Measurements from ENCODE around the gene SYT9. TPM values are rescaled to one million over a fixed set of nuclear protein-coding genes. Genes with fewer than 3 reads are reported as not detected.
A peak's percentile ranks its signal among the peaks of the same experiment; 100 is the strongest.

SYT9 gene
- total and polyA plus RNA-seq, 2 donors (not counting 3 experiments of a cell fraction or from before 2014, with no cell fraction given): 0.23 TPM; not detected in 1

GRCh38 chr11:7513234-7514098 is 261.8 kb downstream of the SYT9 start, which contains the start of gene PPFIBP2:
Gene PPFIBP2 (plus strand): TSS chr11:7513999. CDS start chr11:7549476, 35,477 bp downstream.
- peaks cover 26 to 32% of the 10 kb centered on the region in 2 experiments for H3K27me3 ChIP-seq (ENCODE audit: control insufficient read depth in 2 of 2, insufficient read depth in 2 of 2, low read length in 2 of 2)
- TF ChIP-seq GATA2 (IDR thresholded peaks at IDR 0.05; ENCODE audit: insufficient read depth, insufficient read length, low read depth, low read length) (no peak), POLR2A (IDR thresholded peaks at IDR 0.05; ENCODE audit: low read depth, low read length) (no peak), MAX (IDR thresholded peaks at IDR 0.05; ENCODE audit: insufficient read depth, insufficient read length) (peak; percentile 34), CTCF (IDR thresholded peaks at IDR 0.05; ENCODE audit: extremely low read depth in 1 of 2, insufficient read depth in 1 of 2, low read depth in 1 of 2, low read length in 2 of 2) (peak; percentile 61 to 76)
- peak; percentile 73 for FAIRE-seq
- CTCF ChIA-PET: interaction anchor here (0.6 to 3.7 kb wide), 11 partner anchors 8 to 181 kb away, joined by 3 to 52 read pairs (median 5); no protein-coding TSS in a partner anchor
- no TSS peak for BruUV-seq (replicated peaks)
- peak within 1 kb of the TSS; percentile 70 for H3K4me2 ChIP-seq (ENCODE audit: insufficient read depth, low read length)
- H3K9me1 ChIP-seq (replicated peaks; ENCODE audit: control insufficient read depth, extremely low read depth, insufficient read depth, low read length): no peaks in the 10 kb centered on the region
- H4K20me1 ChIP-seq (replicated peaks; ENCODE audit: control insufficient read depth, extremely low read depth, insufficient read depth, low read length): no peaks in the 10 kb centered on the region
- H3K9ac ChIP-seq (replicated peaks; ENCODE audit: extremely low read depth, insufficient read depth, low read length): no peak within 1 kb of the TSS
- H3K4me3 ChIP-seq (replicated peaks in 1 of 3; ENCODE audit: insufficient read depth in 1 of 3, low read depth in 1 of 3, low read length in 3 of 3): peak within 1 kb of the TSS; percentile 43 to 65 (median 52)
- dilution Hi-C loops (cut with MboI; ENCODE audit: extremely low pct_ligation_motif_present, low sequenced_read_pairs): no loop called here
- H3K27ac ChIP-seq (ENCODE audit: insufficient read depth, low read depth, low read length): no peak within 1 kb of the TSS
- H2AFZ ChIP-seq (ENCODE audit: low read depth, low read length): peak within 1 kb of the TSS; percentile 90
- H3K9me3 ChIP-seq (replicated peaks; ENCODE audit: control insufficient read depth, insufficient read depth, low read length): no peaks in the 10 kb centered on the region
- H3K4me1 ChIP-seq (ENCODE audit: control insufficient read depth, extremely low read depth, insufficient read depth, low read length): peaks cover 6% of the 10 kb centered on the region
- intact Hi-C loops (cut with micrococcal nuclease): loop anchor here (1.0 kb wide), 6 partner anchors 58 to 181 kb away; partner anchors contain the start of gene CYB5R2
- H3K79me2 ChIP-seq (ENCODE audit: control insufficient read depth, insufficient read depth, low read length): no peaks in the 10 kb centered on the region
- POLR2A ChIA-PET: no interaction called here
- no peaks in the 10 kb centered on the region for H3K36me3 ChIP-seq (ENCODE audit: control insufficient read depth in 2 of 2, extremely low read depth in 1 of 2, insufficient read depth in 2 of 2, low read length in 2 of 2)
- peak; percentile 63 for DNase-seq (ENCODE audit: low read depth, low spot score)

All from endothelial cell of umbilical vein (primary cell).